LNCAP (cell line): ENCODE results near the gene SUPT3H.

Experiments
- TF ChIP-seq, protein P1 (sequence below): fragments of 450-650 bp; IDR thresholded peaks from 2 replicates; pipeline ENCODE4 v1.5.1; 2017; ENCODE audit warnings: mild to moderate bottlenecking

Gene SUPT3H

DNA sequence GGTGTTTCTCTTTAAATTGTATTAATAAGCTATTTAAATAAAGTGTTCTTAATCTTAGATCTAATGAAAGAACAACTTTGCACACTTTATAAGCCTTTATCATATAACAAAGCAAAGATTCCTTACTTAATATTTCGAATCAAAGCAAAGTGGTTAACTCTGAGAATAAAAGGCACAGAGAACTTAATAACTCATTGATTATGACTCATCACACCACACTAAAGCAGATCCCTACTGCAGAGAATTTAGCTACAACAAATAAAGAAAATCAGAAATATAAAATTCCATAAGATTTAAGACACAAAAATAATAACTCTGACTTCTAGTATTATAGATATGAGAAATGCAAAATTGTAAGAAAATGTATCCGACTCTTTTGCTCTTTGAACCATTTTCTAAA is 185.2 kb downstream of the SUPT3H start:
- TF ChIP-seq, protein P1, sequence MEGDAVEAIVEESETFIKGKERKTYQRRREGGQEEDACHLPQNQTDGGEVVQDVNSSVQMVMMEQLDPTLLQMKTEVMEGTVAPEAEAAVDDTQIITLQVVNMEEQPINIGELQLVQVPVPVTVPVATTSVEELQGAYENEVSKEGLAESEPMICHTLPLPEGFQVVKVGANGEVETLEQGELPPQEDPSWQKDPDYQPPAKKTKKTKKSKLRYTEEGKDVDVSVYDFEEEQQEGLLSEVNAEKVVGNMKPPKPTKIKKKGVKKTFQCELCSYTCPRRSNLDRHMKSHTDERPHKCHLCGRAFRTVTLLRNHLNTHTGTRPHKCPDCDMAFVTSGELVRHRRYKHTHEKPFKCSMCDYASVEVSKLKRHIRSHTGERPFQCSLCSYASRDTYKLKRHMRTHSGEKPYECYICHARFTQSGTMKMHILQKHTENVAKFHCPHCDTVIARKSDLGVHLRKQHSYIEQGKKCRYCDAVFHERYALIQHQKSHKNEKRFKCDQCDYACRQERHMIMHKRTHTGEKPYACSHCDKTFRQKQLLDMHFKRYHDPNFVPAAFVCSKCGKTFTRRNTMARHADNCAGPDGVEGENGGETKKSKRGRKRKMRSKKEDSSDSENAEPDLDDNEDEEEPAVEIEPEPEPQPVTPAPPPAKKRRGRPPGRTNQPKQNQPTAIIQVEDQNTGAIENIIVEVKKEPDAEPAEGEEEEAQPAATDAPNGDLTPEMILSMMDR: no peak

DNA sequence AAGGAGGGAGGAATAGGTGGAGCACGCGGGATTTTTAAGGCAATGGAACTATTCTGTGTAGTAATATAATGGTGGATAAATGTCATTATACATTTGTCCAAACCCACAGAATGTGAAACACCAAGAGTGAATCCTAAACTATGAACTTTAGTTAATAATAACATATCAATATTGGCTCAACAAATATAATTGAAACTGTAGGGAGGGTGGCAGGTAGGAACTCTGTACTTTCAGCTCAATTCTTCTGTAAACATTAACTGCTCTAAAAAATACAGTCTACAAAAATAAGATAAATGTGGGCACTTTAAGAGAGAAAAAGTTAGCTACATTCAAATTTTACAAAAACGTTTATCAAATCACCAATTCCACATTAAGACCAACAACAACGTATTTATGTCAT is 186.3 kb downstream of the SUPT3H start:
- TF ChIP-seq, protein P1: no peak

DNA sequence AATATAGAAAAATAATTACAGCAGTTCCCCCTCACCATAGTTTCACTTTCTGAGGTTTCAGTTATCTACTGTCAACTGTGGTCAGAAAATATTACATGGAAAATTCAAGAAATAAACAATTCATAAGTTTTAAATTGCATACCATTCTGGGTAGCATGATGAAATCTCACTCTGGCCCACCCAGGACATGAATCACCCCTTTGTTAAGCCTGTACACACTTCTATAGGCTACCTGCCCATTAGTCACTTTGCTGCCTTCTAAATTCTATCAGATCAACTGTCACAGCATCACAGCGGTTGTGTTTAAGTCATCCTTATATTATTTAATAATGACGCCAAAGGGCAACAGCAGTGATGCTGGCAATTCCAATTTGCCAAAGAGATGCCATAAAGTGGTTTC is 189.9 kb downstream of the SUPT3H start:
- TF ChIP-seq, protein P1: no peak

DNA sequence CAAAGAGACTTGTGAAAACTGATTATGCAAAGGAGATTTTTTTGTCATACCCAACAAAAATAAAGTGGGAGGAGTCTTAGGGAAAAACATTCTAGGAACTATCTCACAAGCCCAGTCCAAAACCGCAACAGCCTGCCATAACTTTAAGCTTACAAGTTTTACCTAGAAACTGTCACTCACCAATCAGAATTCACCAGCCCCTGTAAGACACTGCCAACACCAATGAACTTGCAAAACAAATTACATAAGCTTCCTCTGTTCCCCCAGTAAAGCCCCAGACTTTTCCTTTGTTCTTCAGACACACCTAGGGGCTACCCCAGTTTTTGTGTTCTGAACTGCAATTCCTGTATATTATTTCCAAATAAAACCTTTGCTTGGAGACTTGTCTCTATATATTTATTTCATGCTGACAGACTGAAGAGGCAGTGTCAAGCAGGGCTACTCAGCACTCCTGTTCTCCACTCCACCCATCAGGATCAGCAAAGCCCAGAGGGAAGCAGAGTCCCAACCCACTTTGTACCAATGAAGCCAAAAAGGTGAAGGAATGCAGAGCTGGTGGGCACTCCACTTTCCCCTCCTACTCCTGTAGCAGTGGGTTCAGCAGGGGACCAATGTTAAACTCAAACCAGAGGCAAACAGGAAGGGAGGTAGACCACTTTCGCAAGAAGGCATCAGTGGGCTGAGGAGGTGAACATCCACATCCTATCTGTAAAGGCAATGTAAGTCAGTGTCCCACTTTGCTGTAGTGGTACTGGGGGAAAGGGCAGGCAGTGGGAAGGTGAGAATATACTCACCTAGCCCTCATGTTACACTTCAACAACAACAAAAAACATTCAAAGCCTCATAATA is 192.1 kb downstream of the SUPT3H start:
- TF ChIP-seq, protein P1: no peak

DNA sequence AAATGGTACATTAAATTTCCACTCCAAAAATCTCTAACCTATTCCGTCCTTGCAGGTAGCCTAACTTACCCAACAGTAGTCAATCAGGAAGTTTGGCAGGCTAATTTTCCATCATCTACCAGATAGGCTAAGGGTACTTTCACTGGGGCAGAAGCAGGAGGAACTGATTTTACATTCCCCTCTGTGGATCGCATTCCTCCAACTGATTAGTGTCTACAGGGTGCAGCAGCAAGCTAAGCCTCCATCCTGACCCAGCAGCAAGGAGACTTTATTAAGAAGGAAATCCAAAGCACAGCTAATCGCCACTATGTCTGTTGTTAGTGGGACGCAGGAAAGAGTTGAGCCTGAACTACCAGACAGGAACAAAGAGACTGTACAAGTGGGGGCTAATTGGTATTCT is 192.8 kb downstream of the SUPT3H start:
- TF ChIP-seq, protein P1: no peak

DNA sequence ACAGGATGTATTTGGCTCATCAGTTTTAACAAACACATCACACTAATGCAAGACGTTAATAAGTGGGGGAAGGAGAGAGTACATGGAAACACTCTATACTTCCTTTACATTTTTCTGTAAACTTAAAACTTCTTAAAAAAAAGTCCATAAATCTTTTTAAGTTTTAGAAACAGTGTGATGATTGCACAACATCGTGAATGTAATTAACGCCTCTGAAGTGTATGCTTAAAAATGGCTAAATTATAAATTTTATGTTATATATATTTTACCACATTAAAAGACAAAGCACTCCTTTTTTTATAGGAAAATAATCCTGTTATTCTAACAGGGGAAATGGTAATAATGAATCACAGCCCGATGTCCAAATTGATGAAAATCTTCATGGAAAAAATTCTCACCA is 193.7 kb downstream of the SUPT3H start:
- TF ChIP-seq, protein P1: no peak

DNA sequence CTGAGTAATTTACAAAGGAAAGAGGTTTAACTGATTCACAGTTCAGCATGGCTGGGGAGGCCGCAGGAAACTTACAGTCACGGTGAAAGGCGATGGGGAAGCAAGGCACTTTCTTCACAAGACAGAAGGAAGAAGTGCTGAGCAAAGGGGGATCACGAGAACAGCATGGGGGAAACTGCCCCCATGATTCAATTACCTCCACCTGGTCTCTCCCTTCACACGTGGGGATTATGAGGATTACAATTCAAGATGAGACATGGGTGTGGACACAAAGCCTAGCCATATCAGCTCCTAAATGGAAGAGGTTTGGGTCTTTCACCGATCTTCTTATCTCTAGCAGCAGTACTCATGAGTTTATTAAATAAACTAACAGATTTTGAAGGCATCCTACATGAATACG is 202.5 kb downstream of the SUPT3H start:
- TF ChIP-seq, protein P1: no peak
